ENCODE measurements around the gene ZFP30. TPM values are rescaled to one million over a fixed set of nuclear protein-coding genes. Genes with fewer than 3 reads are reported as not detected.

ZFP30 gene
- total RNA-seq, 1 donor from 2014 or later: 15.1 TPM

- peak overlapping the region; percentile 82 for H3K27ac Mint-ChIP-seq (ENCODE audit: unreplicated experiment)
- peaks cover 21% of the 10 kb centered on the region for H3K9me3 Mint-ChIP-seq (ENCODE audit: low read depth)
- peaks cover 20% of the 10 kb centered on the region for H3K4me1 Mint-ChIP-seq (ENCODE audit: low read depth)
- H3K27me3 Mint-ChIP-seq (ENCODE audit: low read depth): no peaks in the 10 kb centered on the region
- no peak for DNase-seq (ENCODE audit: low spot score)
- H3K36me3 Mint-ChIP-seq (ENCODE audit: low read depth): peaks cover 4% of the 10 kb centered on the region
- no peak for TF ChIP-seq CTCF (IDR thresholded peaks at IDR 0.05)
- H3K4me3 Mint-ChIP-seq (ENCODE audit: unreplicated experiment): peak overlapping the region; percentile 93
Measured at GRCh38 chr19:37654629-37655300, 500 bp downstream of the ZFP30 start.

DNA sequence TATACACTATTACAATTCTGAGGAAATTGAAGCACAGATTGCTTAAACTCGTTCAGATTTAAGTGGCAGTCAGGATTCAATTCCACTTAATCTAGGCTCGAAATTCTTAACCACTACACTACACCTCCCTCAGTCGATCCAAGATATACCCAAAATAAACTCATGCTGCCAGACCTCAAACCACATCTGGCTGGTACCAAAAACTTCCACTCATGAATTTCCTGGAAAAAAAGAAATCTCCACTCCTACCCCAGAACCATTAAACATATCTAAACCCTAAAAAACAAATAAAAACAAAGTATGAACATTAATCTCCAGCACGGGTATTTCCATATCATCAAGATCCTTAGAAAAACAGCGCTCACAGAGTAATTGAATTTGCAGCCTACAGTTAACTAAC lies 1.1 kb downstream of the ZFP30 start:
- peak overlapping the region; percentile 93 for H3K4me3 Mint-ChIP-seq (ENCODE audit: unreplicated experiment)
- TF ChIP-seq CTCF (IDR thresholded peaks at IDR 0.05): no peak
- no peak for DNase-seq (ENCODE audit: low spot score)

GRCh38 chr19:37635076-37636056 lies 19.9 kb downstream of the ZFP30 start:
- H3K4me3 Mint-ChIP-seq (ENCODE audit: unreplicated experiment): no peak overlapping the region
- H3K9me3 Mint-ChIP-seq (ENCODE audit: low read depth): peaks cover 54% of the 10 kb centered on the region
- no peak overlapping the region for H3K27ac Mint-ChIP-seq (ENCODE audit: unreplicated experiment)
- TF ChIP-seq CTCF (IDR thresholded peaks at IDR 0.05): no peak
- H3K27me3 Mint-ChIP-seq (ENCODE audit: low read depth): no peaks in the 10 kb centered on the region
- H3K4me1 Mint-ChIP-seq (ENCODE audit: low read depth): no peaks in the 10 kb centered on the region
- DNase-seq (ENCODE audit: low spot score): no peak
- peaks cover 56% of the 10 kb centered on the region for H3K36me3 Mint-ChIP-seq (ENCODE audit: low read depth)

More for the DNA sequence above, 1.1 kb downstream of the ZFP30 start:
- peaks cover 3% of the 10 kb centered on the region for H3K36me3 Mint-ChIP-seq (ENCODE audit: low read depth)
- peaks cover 17% of the 10 kb centered on the region for H3K9me3 Mint-ChIP-seq (ENCODE audit: low read depth)
- H3K27me3 Mint-ChIP-seq (ENCODE audit: low read depth): no peaks in the 10 kb centered on the region
- peaks cover 20% of the 10 kb centered on the region for H3K4me1 Mint-ChIP-seq (ENCODE audit: low read depth)
- peak overlapping the region; percentile 82 for H3K27ac Mint-ChIP-seq (ENCODE audit: unreplicated experiment)

DNA sequence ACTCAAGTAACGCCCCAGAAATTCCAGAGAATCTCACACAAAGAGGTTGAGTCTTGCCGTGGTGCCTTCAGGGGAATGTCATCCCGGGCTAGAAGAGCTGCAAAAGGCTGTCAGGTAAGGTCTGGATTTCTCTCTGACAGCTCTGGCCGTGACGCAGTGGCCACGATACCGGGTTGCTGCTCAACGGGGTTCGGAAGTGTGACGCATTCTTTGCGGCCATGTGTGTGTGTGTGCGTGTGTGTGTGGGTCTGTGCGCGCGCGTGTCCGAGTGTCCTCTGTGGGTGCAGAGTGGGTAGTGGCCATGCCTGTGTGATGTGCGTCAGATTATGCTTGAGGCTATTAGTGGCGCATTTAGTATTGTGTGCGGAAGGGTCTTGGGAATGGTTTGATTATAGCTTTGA lies 60.3 kb downstream of the ZFP30 start:
- H3K9me3 Mint-ChIP-seq (ENCODE audit: low read depth): peaks cover 5% of the 10 kb centered on the region
- H3K27me3 Mint-ChIP-seq (ENCODE audit: low read depth): no peaks in the 10 kb centered on the region
- DNase-seq (ENCODE audit: low spot score): no peak
- H3K27ac Mint-ChIP-seq (ENCODE audit: unreplicated experiment): peak overlapping the region; percentile 92
- peak overlapping the region; percentile 89 for H3K4me3 Mint-ChIP-seq (ENCODE audit: unreplicated experiment)
- TF ChIP-seq CTCF (IDR thresholded peaks at IDR 0.05): peak; percentile 10
- peaks cover 5% of the 10 kb centered on the region for H3K36me3 Mint-ChIP-seq (ENCODE audit: low read depth)
- peaks cover 18% of the 10 kb centered on the region for H3K4me1 Mint-ChIP-seq (ENCODE audit: low read depth)

DNA sequence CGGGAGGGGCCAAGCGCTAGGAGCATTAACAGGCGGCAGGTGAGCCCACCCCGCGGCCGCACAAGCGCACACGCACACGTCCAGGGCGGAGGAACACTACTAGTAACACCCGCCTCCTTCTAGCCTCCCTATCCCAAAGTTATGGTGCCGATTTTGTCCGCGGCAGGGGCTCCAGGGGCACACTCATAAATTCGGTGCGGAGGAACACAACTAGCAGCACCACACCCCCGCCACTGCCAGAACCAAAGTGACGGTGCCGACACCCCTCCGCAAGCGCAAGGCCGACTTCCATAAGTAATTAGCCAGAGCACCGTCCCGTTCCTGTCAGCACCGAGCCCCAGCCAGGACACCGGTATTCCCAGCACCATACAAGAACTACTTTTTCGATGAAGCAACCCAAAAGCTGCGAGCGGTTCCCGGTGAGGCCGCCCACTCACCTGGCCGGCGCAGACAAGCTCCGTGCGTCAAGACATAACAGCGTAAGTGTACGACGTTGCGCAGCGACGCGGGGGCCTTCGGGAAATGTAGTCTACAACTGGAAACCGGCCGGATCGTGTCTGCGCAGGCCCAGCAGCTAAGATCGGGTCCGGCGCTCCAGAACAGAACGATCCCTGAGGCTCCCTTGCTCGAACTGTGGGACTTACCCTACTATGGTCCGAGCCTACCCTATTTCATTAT lies 60.8 kb downstream of the ZFP30 start, which contains the start of the genes ZNF540 and ZNF571:
ZNF540 (plus strand) TSS at position 573 of the 678 bp plus-strand sequence. CDS start 3,572 bp downstream, outside the sequence.
ZNF571 (minus strand) TSS at position 489 of the 678 bp plus-strand sequence. CDS start 8,116 bp downstream, outside the sequence.
- H3K27me3 Mint-ChIP-seq (ENCODE audit: low read depth): no peaks in the 10 kb centered on the region
- H3K9me3 Mint-ChIP-seq (ENCODE audit: low read depth): peaks cover 8% of the 10 kb centered on the region
- peak within 1 kb of the TSS; percentile 89 for H3K4me3 Mint-ChIP-seq (ENCODE audit: unreplicated experiment)
- H3K4me1 Mint-ChIP-seq (ENCODE audit: low read depth): peaks cover 18% of the 10 kb centered on the region
- peaks cover 4% of the 10 kb centered on the region for H3K36me3 Mint-ChIP-seq (ENCODE audit: low read depth)
- peak; percentile 97 for DNase-seq (ENCODE audit: low spot score)
- peak within 1 kb of the TSS; percentile 92 for H3K27ac Mint-ChIP-seq (ENCODE audit: unreplicated experiment)
- no peak for TF ChIP-seq CTCF (IDR thresholded peaks at IDR 0.05)
